ENCODE results near the gene DHDH. TPM values are rescaled to one million over a fixed set of nuclear protein-coding genes. Genes with fewer than 3 reads are reported as not detected.
"Not testable (repeated sequence)": the region's sequence is repeated elsewhere in the genome, so short reads cannot be mapped to it uniquely, and the experiment has no call there.

The DHDH gene
- total and polyA plus RNA-seq, 11 donors: 0.15 to 0.49 TPM; not detected in 9

GRCh38 chr19:48926909-48927308 is 6.6 kb upstream of the DHDH start:
- Histone ChIP-seq H3K36me3 (peaks cover 0 to 14% (median 11%) of the 10 kb centered on the region in 9 donors), H3K9me3 (no peaks in the 10 kb centered on the region), H3K4me3 (peak overlapping the region in 1 of 12 donors; percentile 2), H3K4me1 (peaks cover 0 to 10% (median 6%) of the 10 kb centered on the region in 12 donors), H3K27me3 (no peaks in the 10 kb centered on the region), H3K27ac (peak overlapping the region in 1 of 12 donors; percentile 46)
- DNase-seq (peak in 1 of 5 donors; percentile 44), ATAC-seq (peak in 3 of 4 donors; percentile 44 to 63 (median 56))
- 12 to 20% (median 18%) methylated on average over 10 of the region's 10 CpGs for WGBS, 4 donors
- intact Hi-C loops (cut with DNase I): no loop called here
- no peak for TF ChIP-seq CTCF (IDR thresholded peaks at IDR 0.05)

GRCh38 chr19:48927692-48928091 is 5.8 kb upstream of the DHDH start:
- DNase-seq; ATAC-seq; H3K27me3 ChIP-seq; H3K36me3 ChIP-seq; intact Hi-C loops (cut with DNase I); H3K9me3 ChIP-seq; H3K4me3 ChIP-seq: not testable (repeated sequence)
- Histone ChIP-seq H3K27ac (peak overlapping the region in 1 of 12 donors; percentile 46), H3K4me1 (peaks cover 0 to 10% (median 6%) of the 10 kb centered on the region in 12 donors)
- WGBS, 4 donors: 85 to 91% (median 90%) methylated on average over 17 of the region's 17 CpGs

GRCh38 chr19:48928164-48929025 is 5.1 kb upstream of the DHDH start:
- H3K4me1 ChIP-seq: peaks cover 0 to 16% (median 7%) of the 10 kb centered on the region in 12 donors
- ATAC-seq (no peak), DNase-seq (no peak)
- WGBS, 4 donors: 82 to 87% (median 85%) methylated on average over 15 of the region's 15 CpGs
- H3K9me3 ChIP-seq: no peaks in the 10 kb centered on the region
- H3K4me3 ChIP-seq: no peak overlapping the region
- H3K36me3 ChIP-seq: peaks cover 0 to 2% (median 0%) of the 10 kb centered on the region in 9 donors
- peaks cover 0 to 10% (median 0%) of the 10 kb centered on the region in 9 donors for H3K27me3 ChIP-seq
- no peak overlapping the region for H3K27ac ChIP-seq
- intact Hi-C loops (cut with DNase I): no loop called here
- TF ChIP-seq CTCF (IDR thresholded peaks at IDR 0.05): no peak

GRCh38 chr19:48934837-48935236 is 1.3 kb downstream of the DHDH start:
- Histone ChIP-seq H3K36me3 (no peaks in the 10 kb centered on the region), H3K27ac (no peak overlapping the region), H3K9me3 (no peaks in the 10 kb centered on the region), H3K4me3 (no peak overlapping the region), H3K27me3 (peaks cover 0 to 10% (median 0%) of the 10 kb centered on the region in 9 donors), H3K4me1 (peaks cover 0 to 14% (median 6%) of the 10 kb centered on the region in 12 donors)
- 74 to 89% (median 82%) methylated on average over 19 of the region's 19 CpGs for WGBS, 4 donors
- ATAC-seq: no peak
- intact Hi-C loops (cut with DNase I): no loop called here
- no peak for DNase-seq
- no peak for TF ChIP-seq CTCF (IDR thresholded peaks at IDR 0.05)
- no peak for TF ChIP-seq POLR2A (IDR thresholded peaks at IDR 0.05)

Data from heart left ventricle (tissue), 16 donors.